Peyer's patch (tissue), 4 donors: ENCODE results near the gene CORO2A. TPM values are rescaled to one million over a fixed set of nuclear protein-coding genes. Genes with fewer than 3 reads are reported as not detected.
"Not testable (repeated sequence)": the region's sequence is repeated elsewhere in the genome, so short reads cannot be mapped to it uniquely, and the experiment has no call there.

Source experiments
- DNase-seq, 3 donors: peaks; one replicate each; pipeline ENCODE4 v3.0.0-alpha.2; 2017 to 2019
- H3K27ac ChIP-seq, 4 donors: fragments of 200-600 bp; sonication (generic); one replicate each; pipeline ENCODE4 v1.5.1; 2016 to 2019
- H3K27me3 ChIP-seq, 2 donors: fragments of 200-600 bp; sonication (generic); one replicate each; pipeline ENCODE4 v1.5.1; 2019
- H3K36me3 ChIP-seq, 3 donors: fragments of 200-600 bp; sonication (generic); one replicate each; pipeline ENCODE4 v1.5.1; 2016 to 2019
- H3K4me1 ChIP-seq, 4 donors: fragments of 200-600 bp; sonication (generic); one replicate each; pipeline ENCODE4 v1.5.1; 2016 to 2019
- H3K4me3 ChIP-seq, 4 donors: fragments of 200-600 bp; sonication (generic); 1 replicate in 3 of 4; 2 replicates in 1 of 4; pipeline ENCODE4 v1.5.1; 2016 to 2019; ENCODE audit warnings: mild to moderate bottlenecking in 1 of 4
- H3K9me3 ChIP-seq, 4 donors: fragments of 200-600 bp; sonication (generic); one replicate each; pipeline ENCODE4 v1.5.1; 2016 to 2019; ENCODE audit warnings: mild to moderate bottlenecking in 1 of 4
- CTCF ChIP-seq, 6 experiments: fragments of 450-650 bp in 4 of 6; fragments of 200-600 bp in 2 of 6; sonication (generic) in 1 of 6; IDR thresholded peaks; one replicate each; pipeline ENCODE4 v1.5.1; 2017 to 2019; ENCODE audit warnings: antibody characterized with exemption in 6 of 6, mild to moderate bottlenecking in 3 of 6, moderate library complexity in 1 of 6
- POLR2A ChIP-seq, 2 donors: fragments of 450-650 bp; IDR thresholded peaks; one replicate each; pipeline ENCODE4 v1.5.1; 2017; ENCODE audit warnings: antibody characterized with exemption in 2 of 2, mild to moderate bottlenecking in 2 of 2, moderate library complexity in 2 of 2
- total RNA-seq, 4 donors: library from RNA; depleted of rRNA; stranded (reverse); fragments of >200 nt; gene quantifications; one replicate each; pipeline ENCODE4 v1.1.0, GENCODE V29; 2016

The CORO2A gene
- total RNA-seq, 4 donors from 2014 or later, result 15.7 to 99.6 (median 91.9) TPM

DNA sequence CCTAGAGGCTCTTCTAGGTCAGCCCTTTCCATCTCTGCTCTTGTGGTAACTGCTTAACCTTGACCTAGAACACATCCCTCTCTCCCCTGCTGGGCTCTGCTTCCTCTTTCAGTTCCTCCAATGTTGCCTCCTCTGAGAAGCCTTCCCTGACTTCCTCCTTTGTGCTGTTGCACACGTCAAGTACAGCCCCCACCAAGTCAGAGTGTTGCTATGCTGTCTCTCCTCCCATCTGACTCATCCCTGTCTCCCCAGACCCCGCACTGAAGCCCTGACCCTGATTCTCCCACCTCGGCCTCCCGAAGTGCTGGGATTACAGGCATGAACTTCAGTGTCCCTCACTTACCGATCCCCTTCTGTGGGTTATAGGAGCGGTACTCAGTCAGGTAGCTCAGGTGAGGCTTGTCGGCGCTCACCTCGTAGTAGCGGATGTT lies 63.0 kb downstream of the CORO2A start:
- Histone ChIP-seq H3K4me1 (peaks cover 0 to 7% (median 0%) of the 10 kb centered on the region in 4 donors), H3K9me3 (no peaks in the 10 kb centered on the region), H3K4me3 (no peak overlapping the region), H3K36me3 (peaks cover 0 to 85% (median 0%) of the 10 kb centered on the region in 3 donors), H3K27me3 (no peaks in the 10 kb centered on the region), H3K27ac (peak overlapping the region in 2 of 4 donors; percentile 1 to 35)
- peak in 2 of 3 donors; percentile 69 to 73 for DNase-seq
- TF ChIP-seq CTCF (IDR thresholded peaks at IDR 0.05) (no peak), POLR2A (IDR thresholded peaks at IDR 0.05) (no peak)

- H3K27me3 ChIP-seq, result no peaks in the 10 kb centered on the region
- peak overlapping the region in 2 of 4 donors; percentile 35 to 39 for H3K27ac ChIP-seq
- no peak overlapping the region for H3K4me3 ChIP-seq
- peaks cover 0 to 83% (median 0%) of the 10 kb centered on the region in 3 donors for H3K36me3 ChIP-seq
- no peak for DNase-seq
- peaks cover 0 to 7% (median 0%) of the 10 kb centered on the region in 4 donors for H3K4me1 ChIP-seq
- TF ChIP-seq POLR2A (IDR thresholded peaks at IDR 0.05) (no peak), CTCF (IDR thresholded peaks at IDR 0.05) (no peak)
- no peaks in the 10 kb centered on the region for H3K9me3 ChIP-seq
Measured at GRCh38 chr9:98128316-98128715, 64.1 kb downstream of the CORO2A start.

DNA sequence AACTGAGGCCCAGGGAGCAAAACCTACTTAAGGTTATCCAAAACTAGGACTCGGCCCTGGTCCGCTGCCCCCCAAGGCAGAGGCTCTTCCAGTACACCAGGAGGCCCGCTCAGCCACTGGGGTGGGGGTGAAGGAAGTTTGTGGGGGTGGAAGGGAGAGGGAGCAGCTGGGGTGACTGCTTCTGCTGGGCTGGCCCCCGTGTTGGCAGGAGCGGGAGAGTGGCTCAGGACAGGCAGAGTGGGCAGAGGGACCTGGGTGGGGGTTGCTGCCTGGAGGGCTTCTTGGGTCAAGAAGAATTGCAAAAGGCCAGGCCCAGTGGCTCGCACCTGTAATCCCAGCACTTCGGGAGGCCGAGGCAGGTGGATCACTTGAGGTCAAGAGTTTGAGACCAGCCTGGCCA lies 65.2 kb downstream of the CORO2A start:
- DNase-seq, result no peak
- peaks cover 0 to 72% (median 0%) of the 10 kb centered on the region in 3 donors for H3K36me3 ChIP-seq
- TF ChIP-seq CTCF (IDR thresholded peaks at IDR 0.05) (no peak), POLR2A (IDR thresholded peaks at IDR 0.05) (no peak)
- H3K27me3 ChIP-seq, result no peaks in the 10 kb centered on the region
- H3K4me1 ChIP-seq, result peaks cover 0 to 7% (median 2%) of the 10 kb centered on the region in 4 donors
- H3K9me3 ChIP-seq, result no peaks in the 10 kb centered on the region
- no peak overlapping the region for H3K27ac ChIP-seq
- H3K4me3 ChIP-seq, result no peak overlapping the region

- no peak overlapping the region for H3K27ac ChIP-seq
- H3K36me3 ChIP-seq, result peaks cover 0 to 50% (median 0%) of the 10 kb centered on the region in 3 donors
- H3K4me3 ChIP-seq, result no peak overlapping the region
- no peak for DNase-seq
- no peaks in the 10 kb centered on the region for H3K9me3 ChIP-seq
- H3K4me1 ChIP-seq, result peaks cover 0 to 23% (median 10%) of the 10 kb centered on the region in 4 donors
- no peaks in the 10 kb centered on the region for H3K27me3 ChIP-seq
- TF ChIP-seq POLR2A (IDR thresholded peaks at IDR 0.05) (no peak), CTCF (IDR thresholded peaks at IDR 0.05) (no peak)
Measured at GRCh38 chr9:98124637-98125426, 67.6 kb downstream of the CORO2A start.

GRCh38 chr9:98124091-98124490 lies 68.3 kb downstream of the CORO2A start:
- H3K4me3 ChIP-seq, DNase-seq, H3K27ac ChIP-seq, H3K9me3 ChIP-seq, H3K27me3 ChIP-seq: not testable (repeated sequence)
- Histone ChIP-seq H3K36me3 (peaks cover 0 to 46% (median 0%) of the 10 kb centered on the region in 3 donors), H3K4me1 (peaks cover 0 to 26% (median 10%) of the 10 kb centered on the region in 4 donors)

- no peaks in the 10 kb centered on the region for H3K9me3 ChIP-seq
- peaks cover 0 to 21% (median 0%) of the 10 kb centered on the region in 3 donors for H3K36me3 ChIP-seq
- no peaks in the 10 kb centered on the region for H3K27me3 ChIP-seq
- H3K27ac ChIP-seq, result peak overlapping the region; percentile 35 to 99 (median 89)
- peaks cover 0 to 45% (median 10%) of the 10 kb centered on the region in 4 donors for H3K4me1 ChIP-seq
- TF ChIP-seq CTCF (IDR thresholded peaks at IDR 0.05) (peak in 3 of 6 experiments; percentile 57 to 69 (median 57)), POLR2A (IDR thresholded peaks at IDR 0.05) (no peak)
- no peak overlapping the region for H3K4me3 ChIP-seq
- DNase-seq, result peak in 1 of 3 donors; percentile 67
Measured at GRCh38 chr9:98121058-98121457, 71.4 kb downstream of the CORO2A start.
